Liver (tissue), 3 donors: Measurements from ENCODE around the gene SKI.

Experiments used
- CTCF ChIP-seq: fragments of 150-350 bp; IDR thresholded peaks from 2 replicates; pipeline ENCODE4 v1.5.1; 2017; ENCODE audit warnings: improper control_type of control experiment, low read depth, low read length; ENCODE audit not compliant: missing input control
- RAD21 ChIP-seq, 2 donors: IDR thresholded peaks; 2 replicates each; pipeline ENCODE4 v1.6.1; 2016; ENCODE audit warnings: antibody characterized with exemption in 2 of 2, mild to moderate bottlenecking in 2 of 2
- ZBTB33 ChIP-seq: IDR thresholded peaks from 2 replicates; pipeline ENCODE4 v1.6.1; 2016; ENCODE audit warnings: antibody characterized with exemption
- donor health status: healthy.
- donor health status: healthy.

GRCh38 chr1:2274929-2275475, 46.9 kb downstream of the SKI start:
- TF ChIP-seq CTCF = no peak
- TF ChIP-seq RAD21 (IDR thresholded peaks at IDR 0.05) = no peak
- TF ChIP-seq ZBTB33 = no peak
